Measurements from ENCODE around the gene ATP6V0E1.

GRCh38 chr5:173065155-173065554, 81.6 kb downstream of the ATP6V0E1 start:
- no peak for TF ChIP-seq CTCF (IDR thresholded peaks at IDR 0.05)
- TF ChIP-seq POLR2A (IDR thresholded peaks at IDR 0.05) = no peak

Data from body of pancreas (tissue), 4 donors.